GM18520 (cell line): Measurements from ENCODE around the gene ABCG1.

ENCODE experiments used
- ATAC-seq: cut with Tn5 transposase; IDR thresholded peaks from one replicate; pipeline ENCODE4 v1.9.1; 2021; ENCODE audit not compliant: unreplicated experiment

Gene ABCG1

DNA sequence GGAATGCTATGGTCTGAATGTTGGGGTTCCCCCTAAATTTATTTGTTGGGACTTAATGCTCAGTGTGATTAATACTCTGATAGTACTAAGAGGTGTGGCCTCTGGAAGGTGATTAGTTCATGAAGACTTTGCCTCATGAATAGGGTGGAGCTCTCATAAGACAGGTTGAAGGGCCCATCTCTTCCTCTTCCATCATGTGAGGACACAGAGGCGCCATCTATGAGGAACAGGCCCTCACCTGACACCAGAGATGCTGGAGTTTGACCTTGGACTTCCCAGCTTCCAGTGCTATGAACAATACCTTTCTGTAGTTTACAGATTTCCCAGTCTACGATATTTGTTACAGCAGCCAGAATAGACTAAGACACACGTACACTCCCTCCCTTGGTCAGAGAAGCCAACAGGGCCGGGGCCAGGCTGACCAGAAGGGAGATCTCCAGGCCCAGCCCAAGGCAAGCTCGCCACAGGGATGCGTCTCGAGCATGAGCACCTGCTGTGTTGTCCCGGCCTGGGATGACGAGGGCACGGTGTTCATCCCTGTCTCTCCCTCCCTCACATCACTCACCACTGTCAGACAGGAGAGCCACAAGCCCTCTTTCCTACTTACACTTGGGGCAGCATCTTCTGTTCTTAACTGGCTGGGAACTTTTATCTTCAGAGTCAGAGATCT is 4.7 kb upstream of the ABCG1 start:
- ATAC-seq: no peak

DNA sequence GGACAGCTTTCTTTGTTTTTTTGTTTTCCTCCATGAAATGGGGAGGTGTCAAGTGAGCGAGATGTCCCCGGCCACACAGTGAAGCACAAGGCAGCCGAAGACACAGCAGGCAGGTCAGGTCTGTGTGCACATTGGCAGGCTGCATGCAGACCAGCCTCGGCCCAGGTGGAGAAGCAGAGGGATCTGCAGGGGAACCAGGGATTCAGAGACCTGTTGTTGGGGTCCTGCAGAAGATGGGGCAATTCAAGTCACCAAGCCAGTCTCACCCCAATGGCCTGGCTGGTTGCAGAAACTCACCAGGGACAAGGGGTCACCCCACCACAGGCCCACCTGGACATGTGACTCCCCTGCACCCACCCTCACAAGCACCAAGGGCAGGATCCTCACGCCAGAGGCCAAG is 4.0 kb upstream of the ABCG1 start:
- no peak for ATAC-seq

DNA sequence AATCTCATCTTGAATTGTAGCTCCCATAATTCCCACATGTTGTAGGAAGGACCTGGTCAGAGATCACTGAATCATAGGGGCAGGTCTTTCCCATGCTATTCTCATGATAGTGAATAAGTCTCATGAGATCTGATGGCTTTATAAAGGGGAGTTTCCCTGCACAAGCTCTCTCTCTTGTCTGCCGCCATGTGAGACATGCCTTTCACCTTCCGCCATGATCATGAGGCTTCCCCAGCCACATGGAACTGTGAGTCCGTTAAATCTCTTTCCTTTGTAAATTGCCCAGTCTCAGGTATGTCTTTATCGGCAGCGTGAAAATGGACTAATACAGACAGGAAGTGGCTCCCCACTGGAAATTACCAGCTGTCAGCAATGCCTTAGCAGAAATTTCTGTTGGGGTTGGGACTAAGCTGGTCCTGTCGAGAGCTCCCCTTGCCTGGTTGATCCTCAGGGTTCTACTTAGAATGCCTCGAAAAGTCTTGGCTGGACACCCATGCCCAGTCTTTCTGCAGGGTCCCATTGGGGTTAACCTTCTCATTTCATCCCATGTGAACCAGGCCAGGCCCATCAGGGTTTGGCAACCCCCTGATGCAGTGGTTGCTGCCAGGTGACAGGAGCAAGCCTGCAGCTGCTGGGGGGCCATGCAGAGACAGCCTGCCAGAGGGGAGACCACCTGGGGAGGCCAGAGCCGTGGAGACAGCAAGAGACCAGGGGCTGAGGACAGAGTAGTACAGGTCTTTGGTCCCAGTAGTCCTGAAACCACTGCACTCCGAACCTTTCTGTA is 2.8 kb upstream of the ABCG1 start:
- ATAC-seq: no peak

DNA sequence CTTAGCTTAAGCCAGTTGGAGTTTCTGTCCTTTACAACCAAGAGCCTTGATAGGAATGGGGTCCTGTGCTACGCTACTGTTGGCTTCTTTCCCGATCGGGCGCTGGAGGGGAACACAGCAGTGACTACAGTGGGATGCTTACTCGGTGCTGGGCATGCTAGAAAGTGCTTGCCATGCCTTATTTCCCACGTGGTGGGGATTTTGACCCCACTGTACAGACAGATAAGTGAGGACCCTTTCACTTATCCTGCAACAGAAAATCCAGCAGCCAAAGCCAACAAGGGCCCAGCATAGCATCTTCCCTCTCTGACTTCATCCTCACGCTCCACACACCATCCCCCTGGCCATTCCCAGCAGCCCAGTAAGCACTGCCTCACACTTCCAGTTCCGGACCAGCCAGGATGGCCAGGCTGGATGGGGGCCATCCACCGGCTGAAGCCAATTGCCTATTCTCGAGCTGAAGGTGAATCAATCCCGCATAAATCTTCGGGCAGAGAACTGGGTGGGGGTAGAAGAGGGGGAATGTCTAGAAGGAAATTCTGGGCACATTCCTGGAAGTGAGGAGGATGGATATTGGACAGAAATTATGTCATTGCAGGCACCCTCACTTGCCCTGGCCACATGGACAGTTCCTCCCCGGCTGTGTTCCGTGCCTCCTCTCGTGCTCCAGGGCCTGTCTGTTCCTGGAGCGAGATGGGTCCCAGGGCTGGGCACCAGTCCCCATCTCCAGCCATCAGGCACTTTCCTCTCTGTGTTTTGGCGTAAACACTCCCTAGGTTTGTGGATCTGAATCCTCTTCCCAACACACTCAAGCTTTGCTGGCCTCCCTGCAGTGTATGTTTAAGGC is 2.0 kb upstream of the ABCG1 start:
- ATAC-seq: no peak

DNA sequence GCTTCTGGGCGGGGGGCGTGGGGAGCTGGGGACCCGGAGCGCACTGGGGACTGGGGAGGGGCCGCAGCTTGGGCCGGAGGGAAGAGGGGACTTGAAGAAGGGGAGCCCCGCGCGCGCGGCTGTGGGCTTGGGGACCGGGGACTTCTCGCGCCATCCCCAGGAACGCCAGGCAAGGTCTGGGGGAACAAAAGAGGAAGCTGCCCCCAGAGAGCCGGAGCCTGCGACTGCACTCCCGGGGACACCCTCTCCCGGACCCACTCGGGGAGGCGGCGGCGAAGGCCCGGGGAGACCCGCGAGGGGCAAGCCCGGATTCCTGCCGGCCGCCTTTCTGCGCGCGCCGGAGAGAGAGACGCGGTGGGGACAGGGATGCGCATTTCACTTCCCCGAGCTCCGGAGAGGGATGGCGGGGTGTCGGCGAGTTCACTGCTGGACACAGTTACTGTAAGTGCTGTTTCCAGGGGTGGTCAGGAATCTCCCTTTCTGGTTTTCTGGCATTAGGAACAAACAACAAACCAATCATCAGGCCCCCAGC is 732 bp downstream of the ABCG1 start:
- no peak for ATAC-seq

DNA sequence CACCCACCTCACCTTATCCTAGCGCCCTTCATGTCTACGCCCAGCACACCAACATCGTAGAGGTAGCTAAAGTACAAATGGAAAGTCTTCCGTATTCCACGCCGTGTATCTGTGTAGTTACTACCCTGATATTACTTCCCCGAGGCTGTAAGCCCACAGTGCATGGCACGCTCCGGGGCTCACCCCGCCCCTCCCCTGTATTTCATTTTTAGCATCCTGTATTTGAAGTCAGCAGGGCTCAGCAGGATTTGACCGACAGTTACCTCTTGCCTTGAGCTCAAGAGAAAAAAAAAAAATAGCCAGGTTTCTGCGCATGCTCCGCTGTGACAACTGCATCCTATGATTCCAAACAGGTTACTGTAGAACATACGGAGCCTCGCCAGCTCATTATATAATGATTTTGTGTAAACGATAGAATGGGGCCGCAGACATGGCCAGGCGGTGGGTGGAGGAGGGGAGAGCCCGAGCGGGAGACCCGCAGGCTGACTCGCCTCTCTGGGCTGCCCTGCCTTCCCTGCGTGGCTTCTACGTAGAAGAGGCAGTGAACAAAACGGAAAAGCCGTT is 1.3 kb downstream of the ABCG1 start:
- ATAC-seq: no peak

DNA sequence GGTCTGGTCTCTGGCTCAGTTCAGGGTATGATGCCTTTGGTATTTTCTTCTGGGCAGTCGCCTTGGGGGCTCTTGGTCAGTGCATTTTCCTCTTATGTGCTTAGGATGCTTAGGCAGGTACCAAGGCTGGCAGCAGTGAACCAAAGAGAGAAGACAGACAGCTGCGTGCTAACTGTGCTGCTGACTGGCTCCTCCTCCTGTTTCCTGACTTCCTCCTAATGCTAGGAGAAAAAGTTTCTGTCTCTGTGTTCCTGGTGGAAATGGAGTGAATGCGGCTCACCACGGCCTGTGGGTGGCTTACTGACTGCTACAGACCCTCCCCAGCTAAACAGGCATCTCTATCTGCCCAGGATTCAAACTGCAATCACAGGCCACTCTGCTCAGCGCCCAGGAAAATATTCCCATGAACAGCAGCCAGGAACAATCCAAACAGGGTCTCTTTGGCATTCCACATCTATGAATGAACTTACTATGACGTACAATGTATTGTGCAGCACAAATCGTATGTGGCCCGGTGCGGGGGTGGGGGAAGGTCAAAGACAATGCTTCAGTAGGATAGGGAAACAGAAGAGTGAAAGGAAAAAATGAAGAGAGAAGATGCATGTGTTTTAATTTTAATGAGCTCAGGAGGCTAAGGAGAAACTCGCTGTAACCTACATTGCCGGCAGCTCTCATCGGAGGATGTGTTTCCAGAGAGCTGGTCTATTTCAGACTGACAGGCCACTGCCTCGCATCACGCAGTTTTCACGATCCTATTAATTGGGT is 2.8 kb downstream of the ABCG1 start:
- ATAC-seq: no peak

DNA sequence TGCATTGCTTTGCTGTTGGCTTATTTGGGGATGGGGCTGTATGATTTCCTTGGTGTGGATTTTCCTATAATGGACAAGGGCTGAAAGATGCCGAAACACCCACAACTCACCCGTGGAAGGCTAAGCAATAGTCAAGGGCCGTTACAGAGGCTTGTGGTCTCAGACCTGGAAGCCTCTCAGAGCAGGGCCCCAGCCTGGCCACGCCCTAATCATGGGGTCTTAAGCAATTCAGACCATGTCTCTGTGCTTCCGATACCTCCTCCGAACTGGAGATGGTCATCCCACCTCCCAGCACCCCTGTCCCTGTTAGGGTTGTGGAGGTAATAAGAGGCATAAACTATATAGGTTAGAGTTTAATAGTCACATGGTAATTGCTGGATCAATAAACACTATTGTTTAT is 3.4 kb downstream of the ABCG1 start:
- ATAC-seq: no peak

DNA sequence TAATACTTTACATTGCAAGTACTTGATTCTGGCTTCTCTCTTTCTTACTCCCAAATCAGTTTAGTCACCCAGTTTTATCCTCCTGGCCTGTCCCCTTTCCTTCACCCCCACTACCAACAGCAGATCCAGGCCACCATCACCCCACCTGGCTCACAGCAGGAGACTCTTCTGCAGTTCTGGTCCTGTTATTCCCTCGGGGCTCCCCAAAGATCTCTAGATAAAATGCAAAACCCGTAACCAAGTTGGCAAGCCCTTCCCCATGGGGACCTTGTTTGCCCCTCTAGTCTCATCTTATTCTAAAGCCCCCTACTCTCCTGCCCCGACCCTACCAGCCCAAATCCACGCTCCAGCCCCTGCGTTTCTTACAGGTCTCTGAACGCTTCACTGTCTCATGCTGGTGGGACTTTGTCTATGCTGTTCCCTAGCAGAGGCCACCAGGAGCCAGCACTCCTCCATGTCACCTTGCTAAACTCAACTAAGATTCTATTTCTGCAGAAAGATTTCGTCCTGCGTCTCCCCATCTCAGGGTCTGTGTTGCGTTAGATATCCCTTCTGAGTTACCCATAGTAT is 4.0 kb downstream of the ABCG1 start:
- no peak for ATAC-seq

DNA sequence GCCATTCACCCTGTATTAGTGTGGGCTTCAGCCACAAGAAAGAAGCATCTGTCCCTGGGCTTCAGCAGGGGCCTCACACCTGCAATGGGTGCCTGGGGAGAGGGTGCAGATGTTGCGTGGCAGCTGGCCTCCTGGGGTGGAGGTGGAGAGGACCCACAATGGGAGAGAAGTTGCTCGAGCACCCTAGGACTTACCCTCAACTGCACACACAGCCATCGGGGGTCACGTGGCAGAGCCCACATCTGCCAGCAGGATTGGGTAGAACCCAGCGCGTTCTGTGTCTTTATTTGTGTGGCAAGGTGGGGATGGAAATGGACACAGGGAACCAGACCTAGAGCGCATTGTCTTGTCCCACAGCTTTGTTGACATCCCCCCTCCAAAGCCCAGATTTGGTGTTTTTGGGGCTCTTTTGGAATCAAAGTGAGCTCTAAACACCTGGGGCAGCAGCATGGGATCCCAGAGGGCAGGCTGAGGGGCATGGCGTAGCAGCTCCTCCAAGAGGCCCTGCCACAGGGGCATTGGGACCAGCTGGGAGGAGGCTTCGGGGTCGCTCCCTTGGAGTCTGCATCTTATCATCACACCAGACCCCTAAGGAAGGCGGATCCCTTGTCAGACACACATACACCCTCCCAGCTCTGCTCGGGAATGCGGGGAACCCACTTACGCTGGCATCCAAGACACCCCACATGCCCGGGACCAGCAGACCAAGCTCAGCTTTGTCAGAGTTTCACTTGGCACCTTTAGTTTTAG is 5.1 kb downstream of the ABCG1 start:
- no peak for ATAC-seq

DNA sequence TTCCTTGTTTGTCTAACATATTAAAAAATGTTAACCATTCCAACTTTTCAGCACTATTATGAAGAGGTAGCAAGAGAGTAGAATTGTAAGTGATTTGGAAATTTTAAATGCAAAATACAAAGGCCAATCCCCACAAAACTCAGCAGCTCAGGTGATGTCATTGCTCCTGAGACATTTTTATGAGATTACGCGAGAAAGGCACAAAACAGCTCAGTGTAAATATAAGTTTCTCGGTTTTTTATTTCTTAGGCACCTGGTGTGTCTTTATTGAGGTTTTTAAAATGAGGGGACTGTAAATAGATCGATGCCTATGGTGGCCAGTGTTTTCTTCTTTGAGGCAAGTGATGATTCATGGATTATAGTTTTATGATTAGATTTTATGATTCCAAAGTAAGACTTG is 6.1 kb downstream of the ABCG1 start:
- no peak for ATAC-seq

DNA sequence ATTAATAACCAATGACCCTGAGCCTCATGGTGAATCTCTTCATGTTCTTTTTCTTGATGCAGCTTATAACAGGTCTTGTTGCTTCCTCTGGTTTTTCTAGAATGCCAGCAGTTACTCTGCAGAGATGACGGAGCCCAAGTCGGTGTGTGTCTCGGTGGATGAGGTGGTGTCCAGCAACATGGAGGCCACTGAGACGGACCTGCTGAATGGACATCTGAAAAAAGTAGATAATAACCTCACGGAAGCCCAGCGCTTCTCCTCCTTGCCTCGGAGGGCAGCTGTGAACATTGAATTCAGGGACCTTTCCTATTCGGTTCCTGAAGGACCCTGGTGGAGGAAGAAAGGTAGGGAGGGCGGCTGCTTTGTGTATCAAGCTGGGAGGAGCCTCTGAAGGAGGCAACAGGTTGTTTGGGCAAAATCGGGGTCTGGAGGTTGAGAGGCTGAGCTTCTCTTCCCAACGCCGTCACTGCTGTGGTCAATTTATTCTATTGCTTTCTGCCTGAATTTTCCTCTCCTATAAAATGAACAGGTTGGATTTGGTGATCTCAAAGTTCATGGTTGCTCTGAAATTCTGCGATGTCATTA is 6.7 kb downstream of the ABCG1 start:
- ATAC-seq: no peak

DNA sequence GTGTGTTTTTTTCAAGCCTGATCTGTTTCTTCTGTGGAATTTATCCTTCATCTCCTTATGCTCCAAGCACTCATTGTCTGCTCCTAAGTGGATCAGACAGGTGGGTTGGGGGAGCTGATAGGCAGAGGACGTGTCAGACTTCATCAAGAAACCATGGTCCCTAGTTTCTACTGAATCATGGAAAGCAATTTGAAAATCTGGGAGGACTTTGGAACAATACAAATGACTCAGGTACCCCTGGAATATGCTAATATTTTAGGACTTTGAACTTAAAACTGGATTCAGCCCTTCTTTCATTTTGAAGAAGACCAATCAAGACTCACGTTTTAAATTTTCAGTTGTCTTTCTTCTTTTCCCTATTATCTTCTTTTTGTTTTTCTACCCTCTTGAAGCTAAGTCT is 7.7 kb downstream of the ABCG1 start:
- ATAC-seq: no peak

DNA sequence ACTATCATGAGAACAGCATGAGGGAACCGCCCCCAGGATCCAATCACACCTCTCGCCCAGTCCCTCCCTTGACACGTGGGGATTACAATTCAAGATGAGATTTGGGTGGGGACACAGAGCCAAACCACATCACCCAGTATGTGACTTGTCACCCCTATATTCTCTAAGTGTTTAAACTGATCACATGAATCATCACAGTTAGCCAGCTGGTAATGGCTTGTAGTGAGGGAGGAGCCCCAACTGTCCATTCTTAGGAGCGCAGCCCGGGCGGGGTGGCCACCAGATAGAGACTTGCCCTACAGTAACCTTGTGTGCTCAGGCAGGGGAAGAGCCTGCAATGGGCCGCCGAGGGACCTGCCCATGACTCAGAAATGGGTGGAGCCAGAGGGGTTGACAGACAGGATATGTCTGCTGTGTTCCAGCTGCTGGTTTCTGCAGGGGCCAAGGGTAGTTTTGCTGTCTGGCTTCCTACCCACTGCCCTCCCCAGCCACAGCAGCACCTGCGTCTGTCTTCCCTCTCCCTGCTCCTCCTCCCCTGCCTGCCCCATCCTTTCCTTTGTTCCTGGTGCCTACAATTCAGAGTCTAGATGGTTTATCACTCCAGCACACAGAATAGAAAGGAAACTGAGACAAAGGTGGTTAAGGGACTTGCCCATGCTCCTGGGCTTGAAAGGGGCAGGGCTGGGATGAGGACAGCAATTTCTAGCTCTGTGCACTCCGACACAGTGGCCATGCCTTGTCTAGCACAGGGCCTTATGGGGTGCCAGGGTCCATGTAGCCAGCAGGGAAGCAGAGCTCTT is 9.2 kb downstream of the ABCG1 start:
- peak; percentile 73 for ATAC-seq

DNA sequence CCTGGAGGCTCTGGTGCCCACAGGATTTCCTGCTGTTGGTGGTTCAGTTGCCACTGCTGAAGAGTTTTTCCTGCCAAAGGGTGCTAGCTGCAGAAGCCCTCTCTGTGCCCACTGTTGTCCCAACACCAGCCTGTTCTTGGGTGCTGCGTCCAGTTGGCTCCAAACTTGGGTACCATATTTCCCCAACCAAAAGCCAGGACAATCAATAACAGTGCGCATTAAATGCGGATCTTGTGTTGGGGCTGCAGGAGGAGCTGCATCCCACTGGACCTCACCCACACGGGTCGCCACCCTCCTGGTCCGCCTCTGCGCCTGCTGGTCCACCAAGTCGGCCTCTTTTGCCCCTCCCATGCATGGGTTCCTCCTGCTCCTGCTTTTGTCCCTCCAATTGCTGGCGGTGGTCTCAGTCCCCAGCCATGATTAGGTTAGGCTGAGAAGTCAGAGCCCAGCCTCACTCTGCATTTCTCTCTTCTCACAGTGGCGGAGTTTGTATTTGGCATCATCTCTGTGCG is 9.8 kb downstream of the ABCG1 start:
- ATAC-seq: no peak

DNA sequence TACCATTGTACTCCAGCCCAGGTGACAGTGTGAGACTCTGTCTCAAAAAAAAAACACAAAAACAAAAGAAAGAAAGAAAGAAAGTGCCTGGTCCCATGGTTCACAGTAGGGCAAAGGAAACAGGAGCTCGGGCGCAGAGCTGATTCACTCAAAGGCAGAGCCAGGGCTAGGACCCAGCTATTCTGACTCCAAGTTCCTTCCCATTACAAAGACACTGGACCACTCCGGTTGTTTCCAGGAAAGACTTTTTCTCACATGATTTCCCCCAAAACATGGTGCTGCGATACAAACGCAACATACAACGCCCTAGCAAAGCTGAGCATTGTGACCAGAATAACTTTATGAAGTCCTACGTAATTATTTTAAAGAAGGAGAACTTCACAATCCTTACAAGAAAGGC is 10.7 kb downstream of the ABCG1 start:
- ATAC-seq: no peak

DNA sequence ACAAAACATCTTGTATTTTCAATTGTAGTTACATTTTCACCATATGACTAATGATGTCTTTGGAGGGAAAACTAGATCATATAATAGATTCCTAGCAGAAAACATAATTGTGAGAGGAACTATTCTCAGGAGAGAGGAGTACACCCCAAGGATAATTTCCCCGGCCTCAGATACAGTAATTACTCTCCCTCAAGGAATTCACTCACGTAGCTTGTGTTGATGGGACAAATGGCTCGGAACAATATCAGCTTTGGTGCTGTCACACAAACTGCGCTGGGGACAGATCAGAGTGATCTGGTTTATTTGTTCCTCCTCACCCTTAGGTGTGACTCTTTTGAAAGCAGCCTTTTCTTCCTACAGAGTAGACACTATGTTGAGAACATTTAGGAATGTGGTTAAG is 11.2 kb downstream of the ABCG1 start:
- ATAC-seq: no peak

DNA sequence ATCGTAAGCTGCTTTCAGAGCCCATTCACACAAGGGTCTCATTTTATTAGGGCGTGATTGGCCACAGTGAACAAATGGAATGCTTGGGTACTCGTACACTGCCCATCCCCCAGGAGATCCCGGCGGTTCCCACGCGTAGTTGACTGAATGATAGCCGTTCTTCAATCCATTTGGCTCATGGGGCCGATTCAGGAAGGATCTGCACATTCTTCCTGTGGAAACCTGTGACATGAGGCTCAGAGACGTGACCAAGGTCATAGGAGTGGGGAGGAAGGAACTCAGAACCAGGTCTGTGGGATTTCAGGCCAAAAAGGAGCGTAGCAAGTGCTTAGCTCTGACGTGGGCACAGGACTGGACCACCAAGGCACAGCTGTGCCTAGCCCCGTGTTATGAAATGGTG is 11.7 kb downstream of the ABCG1 start:
- ATAC-seq: no peak
